Adrenal gland (tissue), 5 donors: Measurements from ENCODE around the gene BOLA3.

Experiments
- POLR2A ChIP-seq, 2 donors: fragments of 450-650 bp; IDR thresholded peaks; one replicate each; pipeline ENCODE4 v1.6.1; 2017; ENCODE audit warnings: antibody characterized with exemption in 2 of 2, mild to moderate bottlenecking in 2 of 2, moderate library complexity in 1 of 2
- TF ChIP-seq, protein P1 (sequence below), 6 experiments: fragments of 450-650 bp in 4 of 6; fragments of 200-600 bp in 2 of 6; sonication (generic) in 1 of 6; IDR thresholded peaks; 1 replicate in 5 of 6; 2 replicates in 1 of 6; pipeline versions ENCODE4 v1.5.1 to v1.8.0; 2016 to 2021; ENCODE audit warnings: antibody characterized with exemption in 6 of 6, mild to moderate bottlenecking in 2 of 6, moderate library complexity in 1 of 6
- donor health status: DM: no; HTN: no; CAD: no.

DNA sequence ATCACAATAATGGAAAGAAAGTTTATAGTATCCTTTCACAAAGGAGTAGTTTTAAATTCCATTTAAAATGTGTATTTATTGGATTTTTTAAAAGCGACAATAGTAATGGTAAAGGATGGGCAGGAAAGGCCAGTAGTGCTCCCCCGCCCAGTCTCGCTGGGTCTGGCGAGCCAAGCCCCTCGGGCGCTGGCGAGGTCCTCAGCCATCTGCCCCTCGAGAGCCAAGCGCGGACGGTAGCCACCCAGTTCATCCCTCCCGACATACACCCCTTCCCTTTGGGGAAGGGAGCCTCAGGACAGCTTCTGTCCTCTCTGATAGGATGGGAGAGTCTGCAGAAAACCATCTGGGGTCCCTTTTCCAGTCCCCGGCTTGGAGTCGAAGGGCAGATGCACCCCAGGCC is 45.2 kb downstream of the BOLA3 start:
- no peak for TF ChIP-seq POLR2A (IDR thresholded peaks at IDR 0.05)
- TF ChIP-seq, protein P1, sequence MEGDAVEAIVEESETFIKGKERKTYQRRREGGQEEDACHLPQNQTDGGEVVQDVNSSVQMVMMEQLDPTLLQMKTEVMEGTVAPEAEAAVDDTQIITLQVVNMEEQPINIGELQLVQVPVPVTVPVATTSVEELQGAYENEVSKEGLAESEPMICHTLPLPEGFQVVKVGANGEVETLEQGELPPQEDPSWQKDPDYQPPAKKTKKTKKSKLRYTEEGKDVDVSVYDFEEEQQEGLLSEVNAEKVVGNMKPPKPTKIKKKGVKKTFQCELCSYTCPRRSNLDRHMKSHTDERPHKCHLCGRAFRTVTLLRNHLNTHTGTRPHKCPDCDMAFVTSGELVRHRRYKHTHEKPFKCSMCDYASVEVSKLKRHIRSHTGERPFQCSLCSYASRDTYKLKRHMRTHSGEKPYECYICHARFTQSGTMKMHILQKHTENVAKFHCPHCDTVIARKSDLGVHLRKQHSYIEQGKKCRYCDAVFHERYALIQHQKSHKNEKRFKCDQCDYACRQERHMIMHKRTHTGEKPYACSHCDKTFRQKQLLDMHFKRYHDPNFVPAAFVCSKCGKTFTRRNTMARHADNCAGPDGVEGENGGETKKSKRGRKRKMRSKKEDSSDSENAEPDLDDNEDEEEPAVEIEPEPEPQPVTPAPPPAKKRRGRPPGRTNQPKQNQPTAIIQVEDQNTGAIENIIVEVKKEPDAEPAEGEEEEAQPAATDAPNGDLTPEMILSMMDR (IDR thresholded peaks at IDR 0.05) = no peak
